Measurements from ENCODE around the gene UHMK1. TPM values are rescaled to one million over a fixed set of nuclear protein-coding genes. Genes with fewer than 3 reads are reported as not detected.

Gene UHMK1
- total RNA-seq, 1 donor: 51.4 TPM

- H2AFZ ChIP-seq (ENCODE audit: low read length): no peak overlapping the region
Observed at GRCh38 chr1:162527314-162527713, 29.7 kb downstream of the UHMK1 start.

GRCh38 chr1:162530307-162530987, 32.8 kb downstream of the UHMK1 start:
- Histone ChIP-seq H3K27ac (ENCODE audit: low read depth, low read length) (no peak overlapping the region), H3K36me3 (ENCODE audit: insufficient read depth, low read length) (peaks cover 3% of the 10 kb centered on the region), H3K9me3 (ENCODE audit: low read depth, low read length) (no peaks in the 10 kb centered on the region), H3K79me2 (ENCODE audit: insufficient read depth, low read length) (peaks cover 7% of the 10 kb centered on the region), H3K4me2 (ENCODE audit: insufficient read depth, low read length) (no peak overlapping the region), H2AFZ (ENCODE audit: low read length) (no peak overlapping the region), H3K4me3 (ENCODE audit: insufficient read depth, low read length) (no peak overlapping the region), H3K4me1 (ENCODE audit: insufficient read depth, low read length) (no peaks in the 10 kb centered on the region), H3K27me3 (ENCODE audit: insufficient read depth, low read length) (no peaks in the 10 kb centered on the region), H4K20me1 (ENCODE audit: insufficient read depth, low read length) (no peaks in the 10 kb centered on the region)
- TF ChIP-seq CTCF (IDR thresholded peaks at IDR 0.05; ENCODE audit: extremely low read depth, low read depth, low read length): no peak
- DNase-seq (ENCODE audit: insufficient read length, low spot score, missing footprints): no peak

More at GRCh38 chr1:162527314-162527713, 29.7 kb downstream of the UHMK1 start:
- Histone ChIP-seq H3K9me3 (ENCODE audit: low read depth, low read length) (no peaks in the 10 kb centered on the region), H3K4me2 (ENCODE audit: insufficient read depth, low read length) (no peak overlapping the region), H3K79me2 (ENCODE audit: insufficient read depth, low read length) (peaks cover 10% of the 10 kb centered on the region), H3K36me3 (ENCODE audit: insufficient read depth, low read length) (peaks cover 18% of the 10 kb centered on the region), H4K20me1 (ENCODE audit: insufficient read depth, low read length) (no peaks in the 10 kb centered on the region), H3K4me3 (ENCODE audit: insufficient read depth, low read length) (no peak overlapping the region), H3K4me1 (ENCODE audit: insufficient read depth, low read length) (no peaks in the 10 kb centered on the region), H3K27me3 (ENCODE audit: insufficient read depth, low read length) (no peaks in the 10 kb centered on the region), H3K27ac (ENCODE audit: low read depth, low read length) (no peak overlapping the region)
- no peak for TF ChIP-seq CTCF (IDR thresholded peaks at IDR 0.05; ENCODE audit: extremely low read depth, low read depth, low read length)
- DNase-seq (ENCODE audit: insufficient read length, low spot score, missing footprints): no peak

- Histone ChIP-seq H2AFZ (ENCODE audit: low read length) (no peak overlapping the region), H3K4me1 (ENCODE audit: insufficient read depth, low read length) (peaks cover 3% of the 10 kb centered on the region), H3K27me3 (ENCODE audit: insufficient read depth, low read length) (no peaks in the 10 kb centered on the region), H4K20me1 (ENCODE audit: insufficient read depth, low read length) (no peaks in the 10 kb centered on the region), H3K79me2 (ENCODE audit: insufficient read depth, low read length) (peaks cover 7% of the 10 kb centered on the region), H3K36me3 (ENCODE audit: insufficient read depth, low read length) (peaks cover 3% of the 10 kb centered on the region), H3K4me2 (ENCODE audit: insufficient read depth, low read length) (no peak overlapping the region), H3K4me3 (ENCODE audit: insufficient read depth, low read length) (no peak overlapping the region), H3K9me3 (ENCODE audit: low read depth, low read length) (no peaks in the 10 kb centered on the region), H3K27ac (ENCODE audit: low read depth, low read length) (no peak overlapping the region)
- TF ChIP-seq CTCF (IDR thresholded peaks at IDR 0.05; ENCODE audit: extremely low read depth, low read depth, low read length): no peak
- no peak for DNase-seq (ENCODE audit: insufficient read length, low spot score, missing footprints)
Observed at GRCh38 chr1:162530988-162531319, 33.3 kb downstream of the UHMK1 start.

GRCh38 chr1:162535501-162535900, 37.9 kb downstream of the UHMK1 start:
- no peak overlapping the region for H2AFZ ChIP-seq (ENCODE audit: low read length)

More at GRCh38 chr1:162535501-162535900, 37.9 kb downstream of the UHMK1 start:
- Histone ChIP-seq H3K9me3 (ENCODE audit: low read depth, low read length) (no peaks in the 10 kb centered on the region), H3K36me3 (ENCODE audit: insufficient read depth, low read length) (no peaks in the 10 kb centered on the region), H3K4me1 (ENCODE audit: insufficient read depth, low read length) (peaks cover 26% of the 10 kb centered on the region), H3K4me2 (ENCODE audit: insufficient read depth, low read length) (no peak overlapping the region), H3K27ac (ENCODE audit: low read depth, low read length) (peak overlapping the region; percentile 29), H3K79me2 (ENCODE audit: insufficient read depth, low read length) (peaks cover 1% of the 10 kb centered on the region), H3K4me3 (ENCODE audit: insufficient read depth, low read length) (no peak overlapping the region), H4K20me1 (ENCODE audit: insufficient read depth, low read length) (no peaks in the 10 kb centered on the region), H3K27me3 (ENCODE audit: insufficient read depth, low read length) (no peaks in the 10 kb centered on the region)
- no peak for DNase-seq (ENCODE audit: insufficient read length, low spot score, missing footprints)
- no peak for TF ChIP-seq CTCF (IDR thresholded peaks at IDR 0.05; ENCODE audit: extremely low read depth, low read depth, low read length)

Data from osteoblast (primary cell).